Dendritic cell treated with granulocyte-macrophage colony-stimulating factor and Interleukin-4, amounts not matched to agents 40 ng/mL and 50 ng/mL, for 4 days (primary cell): ENCODE measurements around the gene CCR5AS.

ENCODE experiments used
- H3K27ac Mint-ChIP-seq: one replicate; pipeline ENCODE4 v1.8.0; 2022; ENCODE audit warnings: mild to moderate bottlenecking, mixed read lengths
- H3K27me3 Mint-ChIP-seq: one replicate; pipeline ENCODE4 v1.8.0; 2022; ENCODE audit warnings: mild to moderate bottlenecking, mixed read lengths
- H3K36me3 Mint-ChIP-seq: one replicate; pipeline ENCODE4 v1.8.0; 2022; ENCODE audit warnings: low read depth, mixed read lengths
- H3K4me1 Mint-ChIP-seq: one replicate; pipeline ENCODE4 v1.8.0; 2022; ENCODE audit warnings: low read depth, mixed read lengths
- H3K4me3 Mint-ChIP-seq: one replicate; pipeline ENCODE4 v1.8.0; 2022; ENCODE audit warnings: mild to moderate bottlenecking, moderate library complexity, mixed read lengths
- H3K9me3 Mint-ChIP-seq: one replicate; pipeline ENCODE4 v1.8.0; 2022; ENCODE audit warnings: mixed read lengths
- intact Hi-C: fragments of 100-400 bp; cut with micrococcal nuclease; formaldehyde crosslinking; loops from one replicate; pipeline ENCODE4 v1.15.0; 2022

CCR5AS gene

DNA sequence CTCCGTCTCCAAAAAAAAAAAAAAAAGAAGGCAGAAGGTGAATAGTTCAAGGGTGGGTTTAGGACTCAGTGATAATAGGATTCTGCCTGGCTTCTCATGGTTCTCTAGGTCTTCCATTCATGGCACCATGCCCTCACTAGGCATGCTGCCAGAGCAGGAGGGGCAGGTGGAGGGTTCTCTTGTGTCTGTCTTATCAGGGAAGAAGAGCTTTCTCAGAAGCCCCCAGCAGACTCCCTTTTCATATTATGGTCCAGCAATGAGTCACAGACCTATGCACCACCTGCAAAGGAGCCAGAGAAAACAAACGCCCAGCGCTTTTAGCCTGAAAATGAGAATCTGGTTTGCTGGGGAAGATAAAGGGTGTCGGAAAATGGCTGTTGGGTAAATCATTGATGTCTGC is 50.0 kb downstream of the CCR5AS start:
- Mint-ChIP-seq H3K36me3 (peaks cover 14% of the 10 kb centered on the region), H3K4me3 (peak overlapping the region; percentile 76), H3K9me3 (no peaks in the 10 kb centered on the region), H3K4me1 (peaks cover 99% of the 10 kb centered on the region), H3K27ac (peak overlapping the region; percentile 75), H3K27me3 (no peaks in the 10 kb centered on the region)
- intact Hi-C loops = no loop called here

- Mint-ChIP-seq H3K27me3 (no peaks in the 10 kb centered on the region), H3K27ac (peak overlapping the region; percentile 75), H3K36me3 (peaks cover 14% of the 10 kb centered on the region), H3K9me3 (no peaks in the 10 kb centered on the region), H3K4me3 (peak overlapping the region; percentile 76), H3K4me1 (peaks cover 99% of the 10 kb centered on the region)
- intact Hi-C loops = no loop called here
Observed at GRCh38 chr3:46356276-46356675, 50.6 kb downstream of the CCR5AS start.

- H3K4me3 Mint-ChIP-seq = peak overlapping the region; percentile 76
- no peaks in the 10 kb centered on the region for H3K27me3 Mint-ChIP-seq
- peak overlapping the region; percentile 75 for H3K27ac Mint-ChIP-seq
- no peaks in the 10 kb centered on the region for H3K9me3 Mint-ChIP-seq
- intact Hi-C loops = no loop called here
- H3K4me1 Mint-ChIP-seq = peaks cover 95% of the 10 kb centered on the region
- peaks cover 14% of the 10 kb centered on the region for H3K36me3 Mint-ChIP-seq
Observed at GRCh38 chr3:46354984-46355383, 51.9 kb downstream of the CCR5AS start.

GRCh38 chr3:46354478-46354877 is 52.4 kb downstream of the CCR5AS start:
- Mint-ChIP-seq H3K9me3 (no peaks in the 10 kb centered on the region), H3K27ac (peak overlapping the region; percentile 75), H3K36me3 (peaks cover 14% of the 10 kb centered on the region), H3K4me1 (peaks cover 95% of the 10 kb centered on the region), H3K4me3 (peak overlapping the region; percentile 76), H3K27me3 (no peaks in the 10 kb centered on the region)
- intact Hi-C loops = no loop called here

- Mint-ChIP-seq H3K27me3 (no peaks in the 10 kb centered on the region), H3K27ac (peak within 1 kb of the TSS; percentile 75), H3K36me3 (peaks cover 8% of the 10 kb centered on the region), H3K4me3 (peak within 1 kb of the TSS; percentile 76), H3K9me3 (no peaks in the 10 kb centered on the region), H3K4me1 (peaks cover 95% of the 10 kb centered on the region)
- intact Hi-C loops = no loop called here
Observed at GRCh38 chr3:46353647-46354410, 53.0 kb downstream of the CCR5AS start, which contains the start of gene CCR2. TSS of gene CCR2 (plus strand) at chr3:46354111. CDS start at chr3:46357528, 3,417 bp downstream.

DNA sequence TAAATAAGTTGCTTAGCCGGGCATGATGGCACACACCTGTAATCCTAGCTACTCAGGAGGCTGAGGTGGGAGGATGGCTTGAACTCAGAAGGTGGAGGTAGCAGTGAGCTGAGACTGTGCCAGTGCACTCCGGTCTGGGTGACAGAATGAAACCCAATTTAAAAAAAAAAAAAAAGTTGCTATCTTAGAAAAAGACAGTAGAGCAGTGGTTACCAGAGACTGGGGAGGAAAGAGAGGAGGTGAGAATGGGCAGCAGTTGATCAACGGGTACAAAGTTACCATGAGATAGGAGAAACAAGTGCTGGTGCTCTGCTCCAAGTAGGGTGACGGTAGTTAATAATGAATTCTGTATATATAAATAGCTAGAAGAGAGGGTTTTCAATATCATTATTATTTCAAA is 53.8 kb downstream of the CCR5AS start:
- H3K4me1 Mint-ChIP-seq = peaks cover 92% of the 10 kb centered on the region
- no peak overlapping the region for H3K4me3 Mint-ChIP-seq
- H3K27ac Mint-ChIP-seq = no peak overlapping the region
- H3K27me3 Mint-ChIP-seq = no peaks in the 10 kb centered on the region
- H3K9me3 Mint-ChIP-seq = no peaks in the 10 kb centered on the region
- intact Hi-C loops = no loop called here
- peaks cover 1% of the 10 kb centered on the region for H3K36me3 Mint-ChIP-seq

DNA sequence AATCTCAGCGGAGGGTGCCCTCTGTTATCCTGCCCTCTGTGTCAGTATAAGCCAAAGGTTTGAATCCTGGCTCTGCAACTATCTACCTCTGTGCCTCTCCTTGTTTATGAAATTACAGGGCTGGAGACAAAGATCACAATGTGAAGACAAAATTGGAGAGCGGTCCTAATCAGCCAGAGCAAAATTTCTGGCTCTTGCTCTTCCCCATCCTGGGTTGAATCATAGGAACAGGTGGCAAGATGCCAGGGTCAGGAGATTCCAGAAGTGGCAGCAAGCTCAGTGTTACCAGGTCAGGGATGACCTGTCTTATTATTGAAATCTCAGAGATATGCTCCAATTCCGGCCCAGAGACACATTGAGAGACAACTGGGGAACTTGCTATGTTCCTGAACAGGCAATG is 55.2 kb downstream of the CCR5AS start:
- Mint-ChIP-seq H3K36me3 (no peaks in the 10 kb centered on the region), H3K27me3 (no peaks in the 10 kb centered on the region), H3K27ac (no peak overlapping the region), H3K4me3 (no peak overlapping the region), H3K9me3 (no peaks in the 10 kb centered on the region), H3K4me1 (peaks cover 79% of the 10 kb centered on the region)
- intact Hi-C loops = no loop called here

- Mint-ChIP-seq H3K27ac (peak overlapping the region; percentile 25), H3K9me3 (peaks cover 5% of the 10 kb centered on the region), H3K36me3 (no peaks in the 10 kb centered on the region), H3K4me3 (no peak overlapping the region), H3K27me3 (no peaks in the 10 kb centered on the region), H3K4me1 (peaks cover 65% of the 10 kb centered on the region)
- intact Hi-C loops = no loop called here
Observed at GRCh38 chr3:46350262-46350565, 56.7 kb downstream of the CCR5AS start.

- H3K4me3 Mint-ChIP-seq = no peak overlapping the region
- intact Hi-C loops = no loop called here
- H3K36me3 Mint-ChIP-seq = no peaks in the 10 kb centered on the region
- H3K27me3 Mint-ChIP-seq = no peaks in the 10 kb centered on the region
- H3K4me1 Mint-ChIP-seq = peaks cover 59% of the 10 kb centered on the region
- peaks cover 10% of the 10 kb centered on the region for H3K9me3 Mint-ChIP-seq
- H3K27ac Mint-ChIP-seq = peak overlapping the region; percentile 37
Observed at GRCh38 chr3:46349484-46350261, 57.2 kb downstream of the CCR5AS start.

DNA sequence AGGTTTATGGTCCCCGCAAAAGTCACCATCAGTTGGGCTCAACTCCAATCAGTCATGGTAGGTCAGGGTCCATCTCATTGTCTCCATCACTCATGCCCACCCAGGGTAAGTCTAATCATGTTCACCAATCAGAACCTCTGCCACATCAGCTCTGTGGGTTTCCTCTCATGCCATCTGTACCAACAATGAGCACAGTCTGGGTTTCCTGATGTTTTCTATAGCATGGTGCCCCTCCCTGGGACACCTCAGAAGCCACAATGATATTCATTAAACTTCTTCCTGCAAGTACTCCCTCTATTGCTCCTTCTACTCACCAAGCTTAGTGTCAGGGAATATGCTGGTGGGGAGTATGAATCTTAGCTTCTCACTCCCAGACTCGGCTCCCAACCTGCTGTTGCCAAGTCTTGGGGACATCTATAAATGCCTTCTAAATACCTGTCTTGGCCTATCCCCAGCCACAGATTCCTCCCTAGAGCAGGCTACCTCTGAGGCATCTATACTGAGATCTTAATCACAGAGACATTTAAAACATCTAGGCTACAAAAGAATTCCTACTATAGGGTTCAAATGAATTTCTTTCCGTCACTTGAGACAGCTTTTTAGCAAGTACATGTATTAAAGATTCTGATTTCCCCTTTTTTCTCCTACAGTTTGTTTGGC is 57.9 kb downstream of the CCR5AS start:
- H3K4me3 Mint-ChIP-seq = no peak overlapping the region
- no peaks in the 10 kb centered on the region for H3K27me3 Mint-ChIP-seq
- peaks cover 52% of the 10 kb centered on the region for H3K4me1 Mint-ChIP-seq
- intact Hi-C loops = no loop called here
- peaks cover 18% of the 10 kb centered on the region for H3K9me3 Mint-ChIP-seq
- H3K36me3 Mint-ChIP-seq = no peaks in the 10 kb centered on the region
- H3K27ac Mint-ChIP-seq = peak overlapping the region; percentile 37

DNA sequence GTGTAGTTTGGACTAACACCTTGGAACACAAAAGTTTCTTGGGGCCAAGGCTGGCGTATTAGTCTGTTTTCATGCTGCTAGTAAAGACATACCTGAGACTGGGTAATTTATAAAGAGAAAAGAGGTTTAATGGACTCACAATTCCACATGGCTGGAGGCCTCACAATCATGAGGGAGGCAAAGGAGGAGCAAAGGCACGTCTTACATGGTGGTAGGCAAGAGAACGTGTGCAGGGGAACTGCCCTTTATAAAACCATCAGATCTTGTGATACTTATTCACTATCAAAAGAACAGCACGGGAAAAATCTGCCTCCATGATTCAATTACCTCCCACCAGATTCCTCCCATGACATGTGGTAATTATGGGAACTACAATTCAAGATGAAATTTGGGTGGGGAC is 62.4 kb downstream of the CCR5AS start:
- H3K4me1 Mint-ChIP-seq = peaks cover 11% of the 10 kb centered on the region
- intact Hi-C loops = no loop called here
- peaks cover 28% of the 10 kb centered on the region for H3K9me3 Mint-ChIP-seq
- no peak overlapping the region for H3K27ac Mint-ChIP-seq
- no peak overlapping the region for H3K4me3 Mint-ChIP-seq
- H3K27me3 Mint-ChIP-seq = no peaks in the 10 kb centered on the region
- H3K36me3 Mint-ChIP-seq = peaks cover 5% of the 10 kb centered on the region

- H3K36me3 Mint-ChIP-seq = peaks cover 5% of the 10 kb centered on the region
- no peaks in the 10 kb centered on the region for H3K27me3 Mint-ChIP-seq
- peaks cover 7% of the 10 kb centered on the region for H3K4me1 Mint-ChIP-seq
- intact Hi-C loops = no loop called here
- H3K4me3 Mint-ChIP-seq = no peak overlapping the region
- peaks cover 26% of the 10 kb centered on the region for H3K9me3 Mint-ChIP-seq
- no peak overlapping the region for H3K27ac Mint-ChIP-seq
Observed at GRCh38 chr3:46338840-46339239, 68.0 kb downstream of the CCR5AS start.

- H3K9me3 Mint-ChIP-seq = peaks cover 26% of the 10 kb centered on the region
- H3K36me3 Mint-ChIP-seq = peaks cover 5% of the 10 kb centered on the region
- intact Hi-C loops = no loop called here
- H3K27ac Mint-ChIP-seq = no peak overlapping the region
- no peak overlapping the region for H3K4me3 Mint-ChIP-seq
- H3K4me1 Mint-ChIP-seq = peaks cover 7% of the 10 kb centered on the region
- H3K27me3 Mint-ChIP-seq = no peaks in the 10 kb centered on the region
Observed at GRCh38 chr3:46337911-46338310, 69.0 kb downstream of the CCR5AS start.

- H3K9me3 Mint-ChIP-seq = peaks cover 26% of the 10 kb centered on the region
- H3K27ac Mint-ChIP-seq = no peak overlapping the region
- intact Hi-C loops = no loop called here
- H3K36me3 Mint-ChIP-seq = peaks cover 5% of the 10 kb centered on the region
- peaks cover 28% of the 10 kb centered on the region for H3K4me1 Mint-ChIP-seq
- no peak overlapping the region for H3K4me3 Mint-ChIP-seq
- no peaks in the 10 kb centered on the region for H3K27me3 Mint-ChIP-seq
Observed at GRCh38 chr3:46335541-46335940, 71.3 kb downstream of the CCR5AS start.
